Neural cell (in vitro differentiated cells): ENCODE measurements around the gene FBXO8.

Experiments
- EP300 ChIP-seq: fragments of 450-650 bp; conservative IDR thresholded peaks from 2 replicates; pipeline ENCODE4 v1.6.1; 2014; ENCODE audit warnings: antibody characterized with exemption, mild to moderate bottlenecking, moderate library complexity; ENCODE audit not compliant: poor library complexity, severe bottlenecking
- EZH2 ChIP-seq: fragments of 200-600, 300-800 bp; shearing (Covaris generic), sonication (generic); IDR thresholded peaks from 2 replicates; pipeline ENCODE4 v1.6.1; 2014; ENCODE audit warnings: antibody characterized with exemption, low read length, borderline replicate concordance, mild to moderate bottlenecking; ENCODE audit not compliant: insufficient read depth, poor library complexity, severe bottlenecking

DNA sequence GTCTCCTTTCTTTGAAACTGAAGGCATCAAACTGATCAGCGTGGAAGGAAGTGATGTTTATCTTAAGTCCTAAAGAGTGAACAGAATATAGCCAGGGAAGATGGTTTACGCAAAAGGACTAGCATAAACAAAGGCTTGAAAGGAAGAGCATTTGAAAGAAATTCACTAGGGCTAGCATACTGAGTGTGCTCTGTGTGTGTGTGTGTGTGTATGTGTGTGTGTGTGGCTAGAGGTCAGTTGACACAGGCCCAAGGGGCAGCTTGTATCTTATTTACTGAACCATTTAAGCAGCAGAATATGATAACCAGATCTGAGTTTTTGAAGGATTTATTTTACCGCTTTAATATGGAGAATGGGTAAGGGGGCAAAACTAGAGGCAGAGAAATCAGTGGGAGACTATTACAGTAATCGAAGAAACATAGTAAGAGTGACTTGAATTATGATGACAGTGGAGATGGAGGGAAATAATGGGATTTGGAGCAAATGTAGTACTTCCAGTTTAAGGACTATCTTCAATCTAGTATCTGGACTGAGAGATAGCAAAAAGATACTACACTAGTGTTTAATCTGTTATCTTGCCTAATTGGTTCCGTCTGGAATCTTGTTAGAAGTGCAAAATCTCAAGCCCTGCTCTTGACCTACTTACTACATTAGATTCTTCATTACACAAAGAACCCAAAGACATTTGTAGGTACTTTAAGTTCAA lies 37.2 kb upstream of the FBXO8 start:
- no peak for TF ChIP-seq EP300
- no peak for TF ChIP-seq EZH2
